HS-27A (cell line): ENCODE measurements around the gene PTPRG.
A peak's percentile ranks its signal among the peaks of the same experiment; 100 is the strongest.
"Not testable (repeated sequence)": the region's sequence is repeated elsewhere in the genome, so short reads cannot be mapped to it uniquely, and the experiment has no call there.

Experiments
- DNase-seq: peaks from one replicate; pipeline ENCODE4 v3.0.0-alpha.2; 2012; ENCODE audit warnings: low read depth, missing footprints

The PTPRG gene

DNA sequence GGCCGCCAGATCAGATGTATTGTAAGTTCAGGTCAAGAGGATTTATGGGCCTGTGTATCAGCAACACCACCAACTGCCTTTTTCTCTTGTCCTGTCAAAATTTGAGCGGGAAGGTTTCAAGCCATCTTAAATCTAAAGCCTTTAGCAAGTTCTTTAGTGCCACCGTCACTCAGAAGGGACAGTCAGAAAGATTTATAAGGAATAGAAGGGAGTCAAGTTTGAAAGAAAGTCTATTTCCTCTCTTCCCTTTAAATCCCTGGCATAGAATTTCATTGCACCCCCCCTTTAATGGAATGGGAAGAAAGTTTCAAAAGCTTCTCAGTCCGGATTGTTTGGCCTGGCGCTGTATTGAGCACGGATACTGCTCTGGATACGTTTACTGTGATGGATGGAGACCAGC lies 452.6 kb downstream of the PTPRG start:
- no peak for DNase-seq

DNA sequence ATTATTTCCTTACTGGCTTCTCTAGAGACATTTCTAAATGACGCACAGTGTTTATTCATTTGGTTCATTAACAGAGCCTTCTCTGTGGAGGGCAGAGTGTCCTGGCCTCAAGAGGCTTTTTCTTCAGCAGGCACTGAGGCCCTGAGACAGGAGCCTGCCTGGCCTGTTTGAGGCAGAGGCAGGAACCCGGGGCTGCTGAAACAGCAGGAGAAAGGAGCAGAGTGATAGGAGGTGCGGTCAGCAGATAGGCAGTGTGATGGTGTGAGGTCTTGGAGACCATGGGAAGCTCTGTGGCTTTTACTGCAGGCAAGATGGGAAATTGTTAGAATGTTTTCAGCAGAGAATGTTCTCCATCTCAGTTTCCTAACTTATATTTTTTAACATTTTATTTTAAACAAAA lies 453.7 kb downstream of the PTPRG start:
- no peak for DNase-seq

DNA sequence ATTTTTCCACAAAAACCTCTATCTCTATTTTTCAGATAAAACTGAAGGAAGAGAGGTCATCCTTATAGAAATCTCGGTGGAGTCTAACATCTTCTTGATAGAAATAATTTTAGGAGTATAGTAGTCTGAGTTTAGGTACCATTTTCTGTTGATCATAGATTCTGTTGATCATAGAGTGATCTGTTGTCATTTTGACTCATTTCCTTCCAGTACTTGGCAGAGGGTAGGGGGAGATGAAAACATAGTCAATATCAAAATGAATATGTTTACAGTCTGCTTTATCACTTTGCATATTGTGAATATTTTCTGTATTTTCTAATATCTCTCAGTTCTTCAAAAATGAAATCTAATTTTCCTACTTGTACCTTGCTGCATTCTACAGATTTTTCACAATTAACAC lies 458.5 kb downstream of the PTPRG start:
- no peak for DNase-seq

DNA sequence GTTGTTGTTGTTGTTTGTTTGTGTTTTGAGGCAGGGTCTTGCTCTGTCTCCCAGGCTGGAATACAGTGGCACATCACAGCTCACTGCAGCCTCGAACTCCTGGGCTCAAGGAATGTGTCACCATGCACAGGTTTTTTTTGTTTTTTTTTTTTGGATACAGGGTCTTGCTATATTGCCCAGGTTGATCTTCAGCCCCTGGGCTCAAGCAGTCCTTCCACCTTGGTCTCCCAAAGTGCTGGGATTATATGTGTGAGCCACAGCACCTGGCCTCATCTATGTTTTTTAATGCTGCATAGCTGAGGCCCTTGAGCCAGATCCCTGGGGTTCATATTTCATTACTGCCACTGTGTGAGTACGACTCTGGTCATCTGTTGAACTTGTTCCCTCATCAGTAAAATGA lies 459.3 kb downstream of the PTPRG start:
- DNase-seq = no peak

DNA sequence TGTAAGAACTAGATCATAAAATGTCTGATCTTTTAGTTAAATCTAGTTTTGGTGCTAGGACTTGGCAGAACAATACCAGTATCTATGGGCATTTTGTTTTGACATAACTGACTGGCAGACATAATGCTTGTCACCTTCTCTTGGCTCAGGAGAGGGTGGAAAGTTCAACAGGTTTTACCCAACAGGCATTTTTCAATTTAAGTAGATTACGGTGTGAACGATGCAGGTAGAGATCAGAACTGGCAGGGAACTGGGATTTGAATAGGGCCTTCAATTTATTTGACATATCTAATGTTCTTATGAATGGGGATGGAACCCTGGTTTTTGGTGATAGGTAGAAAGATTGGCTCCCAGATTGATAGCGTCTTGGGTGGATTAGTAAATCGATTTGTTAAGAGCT lies 460.9 kb downstream of the PTPRG start:
- DNase-seq = no peak

DNA sequence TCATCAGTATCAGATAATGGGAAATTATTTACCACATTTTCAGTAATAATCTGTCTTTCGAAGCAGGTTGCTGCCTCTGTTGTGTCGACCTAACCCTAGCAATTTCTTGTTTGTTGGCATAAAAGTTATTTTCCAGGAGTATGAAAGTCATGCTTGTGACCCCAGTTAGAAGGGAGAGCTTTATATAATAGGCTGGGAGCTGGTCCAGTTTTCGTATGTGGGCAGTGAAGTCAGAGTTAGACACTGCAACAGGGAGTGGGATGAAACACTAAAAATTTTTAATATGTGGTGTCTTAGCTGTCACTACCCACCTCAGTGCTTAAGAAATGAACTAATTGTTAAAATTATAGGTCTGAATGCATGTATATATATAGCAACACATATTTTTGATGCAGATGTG lies 463.5 kb downstream of the PTPRG start:
- DNase-seq = no peak

DNA sequence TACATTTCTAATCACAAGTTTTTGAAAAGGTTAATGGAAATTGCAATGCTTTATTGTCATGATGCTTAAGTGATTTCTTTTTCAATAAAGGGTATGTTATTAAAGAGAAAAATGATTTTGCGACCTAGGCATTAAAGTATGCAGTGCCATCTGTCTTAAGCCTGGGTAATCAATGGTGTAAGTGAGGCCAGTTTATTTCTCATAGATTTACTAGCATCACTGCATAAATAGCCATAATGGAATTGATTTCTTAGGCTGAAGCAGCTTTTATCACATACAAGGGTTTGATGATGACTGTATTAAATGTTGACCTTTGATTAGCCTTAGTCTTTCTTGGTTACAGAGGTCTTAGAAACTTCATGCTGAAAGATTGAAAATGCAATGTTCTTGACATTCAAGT lies 464.5 kb downstream of the PTPRG start:
- DNase-seq = no peak

DNA sequence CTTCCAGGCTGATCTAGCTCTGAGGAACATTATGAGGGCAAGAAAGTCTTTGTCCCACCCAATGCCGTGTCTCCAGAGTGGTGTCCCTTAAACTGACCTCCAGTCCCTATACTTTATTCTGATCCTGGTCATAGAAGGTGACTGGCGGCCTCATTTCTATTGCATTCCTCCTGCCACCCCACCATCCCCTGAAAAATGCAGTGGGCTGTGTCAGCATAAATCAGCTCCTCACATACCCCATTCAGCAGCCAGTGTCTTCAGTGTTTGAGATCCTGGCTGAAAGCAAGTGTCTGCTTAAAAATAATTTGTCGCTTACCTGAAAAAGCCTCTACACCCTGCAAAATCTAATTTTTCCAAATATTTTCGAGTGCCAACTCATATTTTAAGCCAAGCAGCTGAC lies 465.9 kb downstream of the PTPRG start:
- DNase-seq = no peak

DNA sequence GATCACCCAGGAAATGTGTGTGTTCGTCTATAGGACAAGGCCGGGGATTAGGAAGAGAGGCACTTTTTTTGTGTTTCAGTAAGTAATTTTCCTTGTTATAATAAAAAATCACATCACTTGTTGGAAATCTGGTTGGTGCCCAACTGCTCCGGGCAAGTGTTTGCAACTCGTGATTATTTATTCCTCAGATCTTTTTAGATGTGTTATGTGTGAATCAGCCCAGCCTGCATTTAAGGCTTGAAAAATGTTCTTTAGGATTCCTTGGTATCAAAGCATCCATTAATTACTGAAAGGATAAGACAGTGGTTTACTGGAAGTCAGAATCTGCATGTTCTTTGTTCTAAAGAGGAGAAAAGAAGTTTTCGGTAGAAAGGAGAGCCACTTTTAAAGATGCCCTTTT lies 466.4 kb downstream of the PTPRG start:
- DNase-seq = no peak

DNA sequence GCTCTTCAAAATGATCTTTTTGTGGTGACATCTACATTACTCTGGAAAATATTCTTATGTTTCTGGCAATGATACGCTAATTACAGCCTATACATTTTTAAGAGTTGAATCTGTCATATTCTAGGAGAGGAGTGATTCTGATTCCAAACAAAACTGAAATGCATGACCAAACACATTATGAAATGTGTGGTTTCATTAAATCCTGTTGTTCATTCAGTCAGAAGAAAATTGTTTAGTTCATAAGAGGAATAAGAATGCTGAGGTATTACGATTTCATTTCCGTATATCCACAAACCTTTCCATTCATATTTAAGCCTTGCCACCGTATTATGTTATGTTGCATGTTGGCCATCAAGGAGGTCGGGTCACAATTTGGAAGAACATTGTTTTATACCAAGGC lies 466.9 kb downstream of the PTPRG start:
- DNase-seq = no peak

DNA sequence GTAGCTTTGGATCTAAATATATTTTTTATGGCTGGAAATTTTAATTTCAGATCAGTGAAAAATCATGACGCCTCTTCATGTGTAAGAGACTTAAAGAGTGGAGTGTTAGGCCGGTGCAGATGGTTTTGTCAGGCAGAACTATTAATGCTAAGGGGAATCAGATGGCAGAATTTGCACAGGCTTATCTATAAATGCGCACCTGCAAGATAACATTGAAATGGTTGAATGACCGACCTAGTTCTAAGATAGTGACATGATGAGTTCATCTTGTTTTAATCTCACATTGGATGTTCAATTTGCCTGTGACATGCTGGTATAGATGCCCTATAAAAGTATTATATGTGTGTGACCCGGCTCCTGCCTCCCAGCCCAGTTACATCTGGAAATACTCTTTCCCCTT lies 471.4 kb downstream of the PTPRG start:
- no peak for DNase-seq

DNA sequence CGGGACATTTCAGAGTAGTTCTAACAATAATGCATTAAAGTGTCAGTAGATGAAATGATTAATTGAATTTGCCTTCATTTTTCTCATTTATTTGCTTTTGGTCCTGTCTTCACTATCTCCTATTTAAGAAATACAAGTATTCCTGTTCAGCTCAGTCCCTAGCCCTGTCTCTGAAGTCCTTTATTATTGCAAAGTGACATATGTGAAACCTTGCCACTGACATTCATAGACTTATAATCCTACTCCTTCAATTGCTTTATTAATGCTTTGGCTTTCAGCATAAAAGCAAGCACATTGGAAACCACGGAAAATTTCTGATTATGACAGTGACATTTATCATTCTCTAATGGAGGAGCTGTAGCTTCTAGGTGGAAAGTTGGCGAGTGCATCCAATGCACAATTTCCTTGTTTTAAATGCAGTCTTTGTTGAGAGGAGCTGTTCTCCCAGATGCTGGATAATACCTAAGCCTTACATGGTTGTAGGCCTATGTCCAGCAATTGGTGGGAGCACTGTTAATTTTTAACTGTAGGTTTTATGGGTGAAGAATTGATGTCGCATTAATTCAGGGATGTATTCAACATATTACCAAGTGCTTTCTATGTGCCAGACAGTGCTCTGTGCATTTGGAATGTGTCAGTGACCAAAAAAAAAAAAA lies 474.2 kb downstream of the PTPRG start:
- DNase-seq = no peak

DNA sequence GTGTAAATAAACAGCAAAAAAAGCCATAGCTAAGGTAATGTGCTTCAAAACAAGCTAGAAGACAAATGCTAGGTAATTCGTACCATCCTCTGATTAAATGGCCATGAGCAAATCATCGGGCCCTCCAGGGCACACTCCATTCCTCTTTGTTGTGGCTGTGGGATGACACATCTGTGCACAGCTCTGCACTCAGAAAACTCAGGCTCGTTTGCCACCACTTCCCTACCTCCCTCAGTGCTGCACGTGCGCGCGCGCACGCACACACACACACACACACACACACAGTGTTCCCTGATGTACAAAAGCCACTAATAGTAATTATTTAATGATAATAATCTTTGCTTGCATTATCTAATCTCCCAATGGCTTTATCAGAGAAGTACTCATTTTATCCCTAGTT lies 475.4 kb downstream of the PTPRG start:
- no peak for DNase-seq

DNA sequence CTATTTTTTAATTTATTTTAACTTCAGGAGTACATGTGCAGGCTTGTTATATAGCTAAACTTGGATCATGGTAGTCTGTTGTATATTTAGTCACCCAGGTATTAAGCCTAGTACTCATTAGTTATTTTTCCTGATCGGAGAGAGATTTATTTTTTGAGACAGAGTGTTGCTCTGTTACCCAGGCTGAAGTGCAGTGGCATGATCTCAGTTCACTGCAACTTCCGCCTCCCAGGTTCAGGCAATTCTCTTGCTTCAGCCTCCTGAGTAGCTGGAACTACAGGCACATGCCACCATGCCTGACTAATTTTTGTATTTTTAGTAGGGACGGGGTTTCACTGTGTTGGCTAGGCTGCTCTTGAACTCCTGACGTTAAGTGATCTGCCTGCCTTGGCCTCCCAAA lies 477.4 kb downstream of the PTPRG start:
- DNase-seq = not testable (repeated sequence)

DNA sequence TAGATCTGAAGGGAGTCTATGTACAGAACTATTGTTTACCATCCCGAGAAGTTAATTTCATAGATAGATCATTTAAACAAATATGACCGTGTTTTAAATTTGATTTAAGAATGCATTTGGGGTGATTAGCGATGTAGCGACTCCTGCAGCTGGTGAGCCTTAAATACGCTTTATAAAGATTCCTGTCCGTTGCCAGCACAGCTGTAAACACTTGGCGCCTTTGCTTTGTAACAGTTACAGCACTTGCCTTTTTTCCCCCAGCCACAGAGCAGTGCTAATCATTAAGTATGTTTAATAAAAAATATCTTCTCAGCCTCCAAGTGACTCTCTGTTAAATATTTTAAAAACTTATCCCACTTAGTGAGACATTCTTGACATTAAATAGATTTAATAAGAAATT lies 478.2 kb downstream of the PTPRG start:
- no peak for DNase-seq

DNA sequence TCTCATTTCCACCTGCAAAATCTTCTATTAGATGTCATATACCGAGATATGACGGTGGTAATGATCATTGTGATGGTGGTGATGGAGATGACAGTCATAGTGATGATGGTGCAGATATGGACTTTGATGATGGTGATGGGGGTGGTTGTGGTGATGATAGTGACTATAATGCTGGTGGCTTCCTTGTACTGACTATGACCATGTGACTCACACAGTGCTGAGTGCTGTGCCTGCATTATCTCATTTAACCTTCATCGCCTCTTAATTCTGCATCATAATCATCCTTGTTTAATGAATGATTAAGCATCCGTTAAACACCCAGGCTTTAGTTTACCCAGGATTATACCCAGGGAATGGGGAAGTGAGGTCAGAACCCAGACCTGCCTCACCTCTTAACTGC lies 480.3 kb downstream of the PTPRG start:
- no peak for DNase-seq

DNA sequence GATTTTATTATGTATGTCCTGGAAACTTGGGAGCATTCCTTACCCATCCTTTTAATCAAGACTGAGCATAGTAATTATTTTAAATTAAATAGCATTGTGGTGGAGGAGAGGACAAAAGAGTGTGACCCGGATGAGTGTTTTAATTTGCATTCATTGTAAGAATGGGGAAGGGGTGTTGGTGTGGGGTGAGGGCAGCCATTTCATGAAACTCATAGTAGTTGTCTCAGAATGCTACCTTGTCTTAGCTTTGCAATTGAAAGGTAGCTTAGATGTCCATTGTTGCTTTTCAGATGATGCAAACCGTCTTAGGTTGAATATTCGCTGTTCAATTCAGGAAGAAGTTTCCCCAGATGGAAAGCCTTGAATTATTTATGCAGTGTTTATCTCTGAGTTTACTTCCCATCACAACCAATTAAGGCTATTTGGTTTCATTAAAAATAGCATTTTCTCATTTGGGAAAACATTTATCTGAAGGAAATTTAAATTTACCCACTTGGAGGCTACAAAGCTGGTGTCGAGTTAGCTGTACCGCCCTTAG lies 483.6 kb downstream of the PTPRG start:
- no peak for DNase-seq

DNA sequence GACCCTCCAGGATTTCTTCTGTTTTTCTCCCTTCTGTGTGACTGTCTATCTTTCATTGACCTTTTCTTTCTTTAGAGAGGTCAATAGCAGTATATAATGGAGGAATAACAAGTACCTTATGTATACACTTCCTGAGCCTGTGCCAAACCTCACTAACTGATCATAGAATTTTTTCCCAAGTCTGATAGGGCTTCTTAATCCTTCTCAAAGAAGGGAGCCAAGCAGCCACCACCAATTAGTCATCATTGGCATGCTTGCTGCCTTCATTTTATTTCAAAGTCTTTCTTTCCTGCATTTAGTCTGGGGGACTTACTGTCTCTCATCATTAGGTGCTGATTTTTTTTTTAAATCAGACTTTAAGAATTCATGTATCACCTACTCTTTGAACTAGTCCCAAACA lies 485.0 kb downstream of the PTPRG start:
- peak; percentile 19 for DNase-seq

DNA sequence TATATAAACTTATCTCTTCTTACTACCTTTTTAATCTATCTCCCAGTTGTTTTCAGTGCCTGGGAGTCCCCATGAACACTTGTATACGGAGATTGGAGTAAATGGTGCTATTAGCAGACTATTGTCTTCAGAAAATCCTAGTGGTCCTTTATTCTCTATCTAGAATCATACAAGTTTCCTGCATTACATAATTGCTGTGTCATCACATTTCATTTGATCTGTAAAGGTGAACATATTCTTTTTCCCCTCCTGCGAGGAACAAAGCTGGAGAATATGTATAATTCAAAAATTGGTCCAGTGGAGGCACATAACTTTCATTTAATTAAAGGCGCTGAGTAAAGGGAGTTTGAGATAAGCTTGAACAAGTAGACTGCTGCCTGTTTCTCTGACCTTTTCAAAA lies 487.2 kb downstream of the PTPRG start:
- DNase-seq = no peak

DNA sequence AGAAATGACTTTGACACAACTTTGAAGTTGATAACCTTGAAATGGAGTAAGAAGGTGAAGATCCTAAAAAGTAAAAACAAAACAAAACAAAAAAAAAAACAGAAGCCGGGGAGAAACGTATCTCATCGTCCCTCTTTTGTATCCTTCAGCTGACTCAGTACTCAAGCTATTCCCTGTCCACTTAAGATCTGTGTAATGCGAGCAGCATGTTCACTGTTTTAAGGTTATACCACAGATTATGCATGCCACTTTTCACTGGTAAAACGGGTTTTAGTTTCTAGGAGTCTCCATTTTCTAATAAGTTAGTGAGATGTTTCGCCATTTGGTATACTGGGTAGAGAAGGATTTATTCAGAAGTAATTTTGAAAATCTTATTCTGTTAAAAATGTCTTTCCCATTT lies 487.7 kb downstream of the PTPRG start:
- no peak for DNase-seq

DNA sequence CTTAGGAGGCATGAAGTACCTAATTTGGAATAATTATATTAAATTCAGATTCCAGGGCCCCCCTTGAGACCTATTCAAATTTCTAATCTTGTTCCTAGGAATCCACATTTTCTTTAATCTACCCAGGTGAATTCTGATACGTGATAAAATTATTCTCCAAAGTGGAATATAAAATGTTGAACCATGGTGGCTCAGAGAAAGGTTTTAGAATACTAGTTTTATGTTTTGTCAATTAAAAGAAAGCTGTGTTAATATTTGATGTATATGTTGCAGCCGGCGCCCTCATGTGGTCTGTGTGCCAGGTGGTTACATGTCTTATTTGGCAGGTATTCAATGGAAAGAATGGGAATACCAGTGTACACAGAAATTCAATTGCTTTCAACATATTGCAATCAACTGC lies 490.1 kb downstream of the PTPRG start:
- DNase-seq = no peak

DNA sequence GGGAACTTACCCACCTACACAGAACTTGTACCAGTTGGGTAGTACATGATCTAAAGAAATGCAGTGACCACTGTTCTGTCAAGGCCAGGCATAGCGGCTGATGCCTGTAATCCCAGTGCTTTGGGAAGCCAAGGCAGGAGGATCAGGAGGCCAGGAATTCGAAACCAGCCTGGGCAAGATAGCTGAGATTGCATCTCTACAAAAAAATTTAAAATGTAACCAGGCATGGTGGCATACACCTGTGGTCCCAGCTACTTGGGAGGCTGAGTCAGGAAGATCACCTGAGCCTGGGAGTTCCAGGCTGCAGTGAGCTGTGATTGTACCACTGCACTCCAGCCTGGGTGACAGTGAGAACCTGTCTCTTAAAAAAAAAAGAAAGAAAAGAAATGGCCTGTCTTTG lies 491.0 kb downstream of the PTPRG start:
- DNase-seq = no peak

DNA sequence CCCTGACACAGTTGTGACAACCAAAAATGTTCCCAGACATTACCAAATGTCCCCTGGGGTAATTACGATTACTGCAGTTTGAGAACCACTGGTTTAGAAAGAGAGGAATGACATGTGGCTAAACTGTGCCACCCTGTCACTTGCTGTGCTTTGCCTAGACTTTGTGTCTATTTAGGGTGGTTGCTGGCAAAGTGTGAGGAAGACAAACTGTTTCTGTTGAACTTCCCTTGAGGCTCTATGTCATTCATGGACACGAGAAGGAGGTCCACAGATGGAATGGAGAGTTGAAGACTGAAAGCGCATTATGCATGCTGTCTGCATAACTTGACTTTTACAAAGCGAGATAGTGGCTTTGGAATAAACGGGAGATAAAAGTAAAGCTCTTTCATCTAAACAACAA lies 495.3 kb downstream of the PTPRG start:
- DNase-seq = no peak

DNA sequence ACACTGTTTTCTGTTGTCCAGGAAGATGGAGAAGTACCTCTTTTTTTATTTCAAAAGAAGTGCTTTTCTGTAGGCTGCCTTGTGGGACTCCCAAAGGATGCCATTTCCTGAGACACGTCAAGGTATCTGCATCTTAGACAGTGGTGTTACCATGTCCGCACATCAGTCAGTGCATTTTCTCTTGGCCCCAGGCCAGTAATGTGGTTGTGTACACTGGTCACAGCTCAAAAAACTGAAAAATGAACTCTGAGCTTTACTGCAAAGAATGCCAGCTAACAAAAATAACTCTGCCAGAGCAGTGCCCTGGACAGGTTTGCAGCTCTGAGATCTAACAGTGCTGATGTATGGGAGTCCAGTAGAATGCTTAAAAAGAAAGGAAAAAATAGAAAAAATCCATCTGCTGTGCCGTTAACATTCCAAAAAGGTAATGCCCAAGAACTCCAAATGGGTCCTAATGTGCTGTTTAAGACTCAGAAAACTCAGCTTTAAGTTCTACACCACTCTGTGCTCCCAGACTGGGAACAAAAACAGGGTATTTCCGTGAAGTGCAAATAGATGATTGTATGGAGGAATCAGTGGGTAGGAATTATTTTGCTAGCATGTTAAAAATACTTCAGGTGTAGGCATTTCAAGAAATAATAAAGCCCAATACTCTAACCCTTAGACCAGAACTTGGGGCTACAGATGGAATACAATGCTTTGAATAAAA lies 496.1 kb downstream of the PTPRG start:
- no peak for DNase-seq
